ENCODE measurements around the gene ARHGAP45. TPM values are rescaled to one million over a fixed set of nuclear protein-coding genes. Genes with fewer than 3 reads are reported as not detected.

ARHGAP45 gene
- total RNA-seq, 1 donor from 2014 or later, result 3.2 TPM

- DNase-seq (ENCODE audit: low spot score in 2 of 2, unreplicated experiment in 2 of 2), result no peak
- Mint-ChIP-seq H3K27ac (no peak overlapping the region), H3K9me3 (no peaks in the 10 kb centered on the region), H3K4me1 (no peaks in the 10 kb centered on the region), H3K27me3 (ENCODE audit: low read depth) (no peaks in the 10 kb centered on the region), H3K4me3 (no peak overlapping the region), H3K36me3 (no peaks in the 10 kb centered on the region)
- TF ChIP-seq, protein P1, sequence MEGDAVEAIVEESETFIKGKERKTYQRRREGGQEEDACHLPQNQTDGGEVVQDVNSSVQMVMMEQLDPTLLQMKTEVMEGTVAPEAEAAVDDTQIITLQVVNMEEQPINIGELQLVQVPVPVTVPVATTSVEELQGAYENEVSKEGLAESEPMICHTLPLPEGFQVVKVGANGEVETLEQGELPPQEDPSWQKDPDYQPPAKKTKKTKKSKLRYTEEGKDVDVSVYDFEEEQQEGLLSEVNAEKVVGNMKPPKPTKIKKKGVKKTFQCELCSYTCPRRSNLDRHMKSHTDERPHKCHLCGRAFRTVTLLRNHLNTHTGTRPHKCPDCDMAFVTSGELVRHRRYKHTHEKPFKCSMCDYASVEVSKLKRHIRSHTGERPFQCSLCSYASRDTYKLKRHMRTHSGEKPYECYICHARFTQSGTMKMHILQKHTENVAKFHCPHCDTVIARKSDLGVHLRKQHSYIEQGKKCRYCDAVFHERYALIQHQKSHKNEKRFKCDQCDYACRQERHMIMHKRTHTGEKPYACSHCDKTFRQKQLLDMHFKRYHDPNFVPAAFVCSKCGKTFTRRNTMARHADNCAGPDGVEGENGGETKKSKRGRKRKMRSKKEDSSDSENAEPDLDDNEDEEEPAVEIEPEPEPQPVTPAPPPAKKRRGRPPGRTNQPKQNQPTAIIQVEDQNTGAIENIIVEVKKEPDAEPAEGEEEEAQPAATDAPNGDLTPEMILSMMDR (IDR thresholded peaks at IDR 0.05; ENCODE audit: unreplicated experiment), result no peak
Observed at GRCh38 chr19:1057176-1057855, 9.7 kb upstream of the ARHGAP45 start.

DNA sequence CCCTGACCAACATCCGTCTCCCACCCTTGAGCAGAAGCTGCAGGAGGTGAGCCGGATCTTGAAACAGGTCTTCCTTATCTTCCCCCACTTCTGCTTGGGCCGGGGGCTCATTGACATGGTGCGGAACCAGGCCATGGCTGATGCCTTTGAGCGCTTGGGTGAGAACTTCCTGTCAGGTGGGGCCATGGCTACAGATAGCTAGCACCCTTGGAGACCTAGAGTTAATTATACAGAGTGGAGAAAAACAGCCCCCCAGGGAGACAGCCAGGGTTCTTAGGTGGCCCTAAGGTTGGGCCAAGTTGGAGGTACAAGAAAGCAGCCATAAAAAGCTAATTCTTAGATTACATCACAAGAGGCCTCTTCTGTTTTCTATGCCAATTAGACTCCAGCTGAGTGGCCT is 8.9 kb upstream of the ARHGAP45 start:
- DNase-seq (ENCODE audit: low spot score in 2 of 2, unreplicated experiment in 2 of 2), result no peak
- TF ChIP-seq, protein P1 (IDR thresholded peaks at IDR 0.05; ENCODE audit: unreplicated experiment), result no peak
- no peaks in the 10 kb centered on the region for H3K36me3 Mint-ChIP-seq
- no peaks in the 10 kb centered on the region for H3K4me1 Mint-ChIP-seq
- no peak overlapping the region for H3K4me3 Mint-ChIP-seq
- no peaks in the 10 kb centered on the region for H3K9me3 Mint-ChIP-seq
- no peak overlapping the region for H3K27ac Mint-ChIP-seq
- no peaks in the 10 kb centered on the region for H3K27me3 Mint-ChIP-seq (ENCODE audit: low read depth)

DNA sequence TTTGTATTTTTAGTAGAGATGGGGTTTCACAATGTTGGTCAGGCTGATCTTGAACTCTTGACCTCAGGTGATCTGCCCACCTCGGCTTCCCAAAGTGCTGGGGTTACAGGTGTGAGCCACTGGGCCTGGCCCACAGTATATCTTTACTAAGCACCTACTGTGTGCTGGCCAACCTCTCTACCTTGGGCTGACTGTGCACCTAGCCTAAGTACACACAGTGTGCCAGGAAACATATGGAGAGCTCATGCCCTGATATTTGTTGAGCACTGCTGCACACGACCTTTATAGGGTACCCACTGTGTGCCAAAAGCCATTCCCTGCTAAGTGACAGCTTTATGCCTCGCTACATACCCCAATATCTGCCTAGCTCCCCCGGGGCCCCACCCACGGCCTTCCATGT is 6.3 kb upstream of the ARHGAP45 start:
- no peaks in the 10 kb centered on the region for H3K9me3 Mint-ChIP-seq
- TF ChIP-seq, protein P1 (IDR thresholded peaks at IDR 0.05; ENCODE audit: unreplicated experiment), result no peak
- H3K27ac Mint-ChIP-seq, result no peak overlapping the region

DNA sequence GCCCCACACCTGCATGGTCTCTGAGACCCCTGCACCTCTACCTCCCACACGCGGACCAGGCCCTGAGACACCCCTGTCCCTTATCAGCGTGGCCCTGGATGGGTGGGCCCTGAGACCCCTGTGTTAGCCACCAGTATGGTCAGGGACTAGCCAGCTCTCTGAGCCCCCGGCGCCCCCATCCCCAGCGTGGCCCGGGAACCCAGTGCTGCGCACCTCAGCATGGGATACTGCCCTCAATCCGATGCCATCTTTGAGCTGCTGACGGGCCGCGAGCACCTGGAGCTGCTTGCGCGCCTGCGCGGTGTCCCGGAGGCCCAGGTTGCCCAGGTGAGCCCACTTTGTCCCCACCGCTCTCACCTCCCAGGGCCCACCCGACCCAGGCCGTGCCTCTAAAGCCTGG is 5.0 kb upstream of the ARHGAP45 start:
- Mint-ChIP-seq H3K36me3 (no peaks in the 10 kb centered on the region), H3K27ac (no peak overlapping the region), H3K27me3 (ENCODE audit: low read depth) (peaks cover 11% of the 10 kb centered on the region), H3K4me1 (peaks cover 13% of the 10 kb centered on the region), H3K4me3 (no peak overlapping the region), H3K9me3 (no peaks in the 10 kb centered on the region)
- DNase-seq (ENCODE audit: low spot score in 2 of 2, unreplicated experiment in 2 of 2), result no peak
- TF ChIP-seq, protein P1 (IDR thresholded peaks at IDR 0.05; ENCODE audit: unreplicated experiment), result no peak

More for the DNA sequence above, 6.3 kb upstream of the ARHGAP45 start:
- DNase-seq (ENCODE audit: low spot score in 2 of 2, unreplicated experiment in 2 of 2), result no peak
- Mint-ChIP-seq H3K27me3 (ENCODE audit: low read depth) (peaks cover 6% of the 10 kb centered on the region), H3K36me3 (no peaks in the 10 kb centered on the region), H3K4me1 (peaks cover 8% of the 10 kb centered on the region), H3K4me3 (no peak overlapping the region)

- no peaks in the 10 kb centered on the region for H3K9me3 Mint-ChIP-seq
- H3K27me3 Mint-ChIP-seq (ENCODE audit: low read depth), result peaks cover 11% of the 10 kb centered on the region
- no peak overlapping the region for H3K27ac Mint-ChIP-seq
- no peak overlapping the region for H3K4me3 Mint-ChIP-seq
- DNase-seq (ENCODE audit: low spot score in 2 of 2, unreplicated experiment in 2 of 2), result no peak
- TF ChIP-seq, protein P1 (IDR thresholded peaks at IDR 0.05; ENCODE audit: unreplicated experiment), result no peak
- H3K4me1 Mint-ChIP-seq, result peaks cover 13% of the 10 kb centered on the region
- H3K36me3 Mint-ChIP-seq, result no peaks in the 10 kb centered on the region
Observed at GRCh38 chr19:1062387-1063029, 4.5 kb upstream of the ARHGAP45 start.

Data from mesothelial cell of epicardium (in vitro differentiated cells).